Islet precursor cell (in vitro differentiated cells): ENCODE measurements around the gene PKN2.

Source experiments
- DNase-seq: peaks from one replicate; pipeline ENCODE4 v3.0.0-alpha.2; 2018

PKN2 gene

GRCh38 chr1:88736633-88737248 lies 52.7 kb downstream of the PKN2 start:
- DNase-seq, result peak; percentile 79

- no peak for DNase-seq
Observed at GRCh38 chr1:88737338-88737927, 53.4 kb downstream of the PKN2 start.

GRCh38 chr1:88740784-88741183 lies 56.7 kb downstream of the PKN2 start:
- no peak for DNase-seq

DNA sequence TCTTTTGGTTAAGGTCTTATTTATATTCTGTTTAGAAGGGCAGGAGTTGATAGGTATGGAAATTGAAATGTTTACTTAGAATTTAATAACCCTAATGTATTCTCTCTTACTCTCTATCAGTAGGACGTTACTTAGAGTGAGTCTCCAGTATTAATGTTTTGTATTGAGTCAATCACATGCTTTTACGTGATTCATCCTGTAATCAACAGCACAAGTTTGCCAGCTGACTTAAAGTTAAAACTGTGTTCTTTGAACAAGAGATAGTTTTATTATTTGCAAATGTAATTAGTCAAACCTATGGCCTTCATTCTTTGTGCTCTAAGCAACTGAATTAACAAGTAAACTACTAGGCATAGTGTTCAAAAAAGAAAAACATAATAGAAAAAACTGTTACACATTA lies 57.3 kb downstream of the PKN2 start:
- no peak for DNase-seq

DNA sequence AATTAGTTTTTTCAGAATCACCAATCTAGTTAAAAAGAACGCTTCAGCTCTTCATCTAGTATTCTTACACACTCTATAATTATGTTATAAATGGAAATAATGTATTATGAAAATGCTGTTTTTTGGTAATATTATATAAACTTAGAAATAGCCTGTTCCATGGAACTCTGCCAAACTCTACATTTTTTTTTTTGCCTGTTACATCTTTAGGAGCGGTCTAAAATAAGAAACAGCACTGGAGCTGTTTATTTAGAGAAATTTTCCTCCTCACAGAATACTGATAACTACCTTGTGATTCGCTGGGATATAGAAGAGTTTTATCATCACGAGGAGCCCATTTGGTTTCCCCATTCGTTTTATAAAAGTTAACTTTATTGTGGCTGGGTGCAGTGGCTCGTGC lies 58.5 kb downstream of the PKN2 start:
- no peak for DNase-seq

DNA sequence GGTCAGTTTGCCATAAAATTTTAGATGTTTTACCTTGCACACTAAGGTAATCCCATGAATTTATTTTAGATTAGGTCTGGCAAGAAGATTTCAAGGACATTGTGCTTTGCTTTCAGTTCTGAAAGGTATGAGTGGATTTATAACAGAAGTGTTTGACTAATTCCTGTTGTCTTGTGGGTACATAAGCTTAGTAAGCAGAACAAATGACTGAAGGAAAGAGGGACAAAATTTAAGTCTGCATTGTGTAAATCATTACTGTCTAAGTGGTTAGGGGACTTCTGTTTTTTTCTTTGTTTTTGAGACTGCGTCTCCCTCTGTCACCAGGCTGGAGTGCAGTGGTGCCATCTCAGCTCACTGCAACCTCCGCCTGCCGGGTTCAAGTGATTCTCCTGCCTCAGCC lies 60.1 kb downstream of the PKN2 start:
- no peak for DNase-seq

GRCh38 chr1:88746916-88747315 lies 62.8 kb downstream of the PKN2 start:
- DNase-seq, result no peak

GRCh38 chr1:88751714-88752113 lies 67.6 kb downstream of the PKN2 start:
- no peak for DNase-seq

GRCh38 chr1:88753506-88753905 lies 69.4 kb downstream of the PKN2 start:
- DNase-seq, result no peak

- DNase-seq, result no peak
Observed at GRCh38 chr1:88763649-88764406, 79.8 kb downstream of the PKN2 start.

DNA sequence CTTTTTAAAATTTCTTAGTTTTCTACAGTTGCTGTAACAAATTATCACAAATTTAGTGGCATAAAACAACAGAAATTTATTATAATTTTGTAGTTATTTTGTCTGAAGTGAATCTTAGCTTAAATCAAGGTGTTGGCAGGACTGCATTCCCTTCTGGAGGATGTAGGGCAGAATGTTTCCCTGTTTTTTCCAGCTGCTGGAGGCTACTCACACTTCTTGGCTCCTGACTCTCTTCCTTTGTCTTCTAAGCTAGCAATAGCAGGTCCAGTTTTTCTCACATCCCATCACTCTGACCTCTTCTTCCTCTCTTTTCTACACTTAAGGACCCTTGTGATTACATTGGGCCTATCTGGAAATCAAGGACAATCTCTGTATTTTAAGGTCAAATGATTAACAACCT lies 84.1 kb downstream of the PKN2 start:
- no peak for DNase-seq

DNA sequence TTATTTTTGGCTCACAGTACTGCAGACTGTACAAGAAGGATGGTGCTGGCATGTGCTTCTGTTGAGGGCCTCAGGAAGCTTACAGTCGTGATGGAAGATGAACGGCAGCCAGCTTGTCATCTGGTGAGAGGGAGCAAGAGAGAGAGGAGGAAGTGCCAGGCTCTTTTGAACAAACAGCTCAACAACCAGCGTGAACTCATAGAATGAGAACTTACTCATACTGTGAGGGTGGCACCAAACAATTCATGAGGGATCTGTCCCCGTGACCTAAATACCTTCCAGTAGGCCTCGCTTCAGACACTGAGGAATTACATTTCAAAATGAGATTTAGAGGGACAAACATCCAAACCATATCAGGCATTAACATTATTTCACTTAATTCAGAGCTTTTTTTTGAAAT lies 84.7 kb downstream of the PKN2 start:
- DNase-seq, result no peak

- DNase-seq, result peak; percentile 89
Observed at GRCh38 chr1:88773540-88774150, 89.6 kb downstream of the PKN2 start.

DNA sequence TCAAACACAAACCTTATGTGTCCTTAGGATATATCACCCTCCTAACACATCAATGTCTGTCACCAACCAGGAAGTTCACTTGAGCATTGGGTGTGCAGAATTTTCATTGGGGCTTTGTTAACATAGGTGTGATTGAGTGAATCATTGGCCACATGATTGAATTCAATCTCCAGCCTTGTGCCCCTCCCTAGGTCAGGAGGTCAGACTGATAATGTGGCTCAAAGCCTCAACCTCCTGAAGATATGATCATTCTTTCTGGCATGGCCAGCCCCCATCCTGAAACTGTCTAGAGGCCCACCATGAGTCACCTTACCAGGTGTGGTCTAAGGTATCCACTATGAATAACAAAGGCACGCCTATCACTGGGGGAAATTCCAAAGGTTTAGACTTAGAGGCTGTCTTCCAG lies 90.1 kb downstream of the PKN2 start:
- DNase-seq, result peak; percentile 97

GRCh38 chr1:88777604-88778149 lies 93.6 kb downstream of the PKN2 start:
- DNase-seq, result peak; percentile 82

DNA sequence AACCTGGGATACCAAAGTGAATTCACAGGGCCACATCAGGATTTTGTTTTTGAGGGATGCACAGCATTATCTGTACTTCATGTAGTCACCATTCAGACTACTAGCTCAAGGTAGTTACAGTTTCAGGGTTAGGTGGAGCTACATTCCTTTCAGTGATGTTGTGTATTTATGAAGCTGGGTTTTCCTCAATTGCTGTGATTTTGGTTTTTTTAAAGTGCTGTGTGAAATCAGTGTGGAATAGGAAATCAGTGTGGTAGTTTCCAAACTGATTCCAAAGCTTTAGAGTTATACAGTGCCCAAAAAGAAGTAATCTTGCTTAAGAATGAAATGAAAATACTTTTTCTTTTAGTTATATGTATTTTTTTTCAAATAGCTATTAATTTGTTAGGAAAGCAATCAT lies 95.8 kb downstream of the PKN2 start:
- DNase-seq, result no peak

- no peak for DNase-seq
Observed at GRCh38 chr1:88780485-88780884, 96.4 kb downstream of the PKN2 start.

DNA sequence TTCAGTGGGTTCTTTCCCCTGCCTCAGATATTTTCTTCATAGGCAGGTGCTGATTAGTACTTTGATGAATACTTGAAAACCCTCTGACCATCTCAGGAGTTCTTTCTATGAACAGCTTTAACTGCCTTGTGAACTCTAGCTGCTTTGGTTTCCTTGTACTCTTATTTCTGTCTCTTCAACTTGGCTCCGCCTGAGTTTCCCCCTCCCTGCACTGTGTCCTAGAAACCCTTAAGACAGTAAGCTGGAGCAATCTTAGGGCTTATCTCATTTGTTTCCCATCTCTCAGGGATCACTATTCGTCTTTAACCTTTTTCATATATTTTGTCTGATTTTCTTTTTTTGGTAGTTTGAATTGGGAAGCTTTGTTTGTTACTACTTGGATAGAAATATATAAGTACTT lies 99.1 kb downstream of the PKN2 start:
- no peak for DNase-seq

DNA sequence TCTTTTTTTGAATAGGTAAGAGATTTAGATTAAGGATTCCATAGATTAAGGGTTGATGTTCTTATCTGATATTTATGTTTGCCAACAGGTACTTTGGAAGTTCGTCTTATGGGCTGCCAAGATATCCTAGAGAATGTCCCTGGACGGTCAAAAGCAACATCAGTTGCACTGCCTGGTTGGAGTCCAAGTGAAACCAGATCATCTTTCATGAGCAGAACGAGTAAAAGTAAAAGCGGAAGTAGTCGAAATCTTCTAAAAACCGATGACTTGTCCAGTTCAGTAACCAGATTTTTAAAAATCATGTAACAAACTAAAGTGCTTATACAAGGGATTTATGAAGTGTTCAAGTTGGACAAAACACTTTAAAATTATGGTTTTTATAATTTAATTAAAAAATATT lies 100.5 kb downstream of the PKN2 start:
- no peak for DNase-seq

- no peak for DNase-seq
Observed at GRCh38 chr1:88787023-88787903, 103.2 kb downstream of the PKN2 start.

GRCh38 chr1:88791192-88791591 lies 107.1 kb downstream of the PKN2 start:
- DNase-seq, result no peak

GRCh38 chr1:88799491-88799890 lies 115.4 kb downstream of the PKN2 start:
- DNase-seq, result no peak
